ENCODE data around the gene WNK4. TPM values are rescaled to one million over a fixed set of nuclear protein-coding genes. Genes with fewer than 3 reads are reported as not detected.
A peak's percentile ranks its signal among the peaks of the same experiment; 100 is the strongest.

WNK4 gene
- total RNA-seq, 2 experiments from 2014 or later = 0.18 to 0.20 TPM

DNA sequence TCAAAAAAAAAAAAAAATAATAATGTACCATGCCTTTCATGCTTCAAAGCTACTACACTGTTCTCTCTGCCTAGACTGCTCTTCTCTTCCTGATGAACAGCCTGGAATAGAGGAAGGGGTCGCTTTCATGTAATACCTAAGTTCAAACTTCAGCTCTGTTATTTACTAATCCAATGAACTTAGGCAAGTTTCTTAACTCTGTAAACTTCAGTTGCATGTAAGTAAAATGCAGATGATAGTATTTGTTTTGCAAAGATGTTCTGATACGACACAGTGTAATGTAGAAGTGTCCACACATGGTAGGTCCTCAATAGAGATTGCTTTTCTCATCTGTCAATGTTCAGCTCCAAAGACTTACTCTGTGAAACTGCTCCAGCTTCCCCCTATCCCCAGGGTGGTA lies 11.5 kb downstream of the WNK4 start:
- Mint-ChIP-seq H3K4me3 (no peak overlapping the region), H3K36me3 (ENCODE audit: low read depth) (peaks cover 6% of the 10 kb centered on the region), H3K4me1 (peaks cover 8% of the 10 kb centered on the region), H3K9me3 (no peaks in the 10 kb centered on the region), H3K27ac (no peak overlapping the region), H3K27me3 (peaks cover 27% of the 10 kb centered on the region)
- POLR2A ChIA-PET = interaction anchor here (1.0 kb wide), 2 partner anchors 32 to 69 kb away, joined by 3 read pairs; partner anchors contain the start of gene BECN1
- CTCF ChIA-PET = interaction anchor here (0.7 to 1.2 kb wide), 2 partner anchors 25 to 32 kb away, joined by 3 read pairs; partner anchors contain the start of gene BECN1
- DNase-seq = no peak

GRCh38 chr17:42792545-42792944 lies 12.1 kb downstream of the WNK4 start:
- no peaks in the 10 kb centered on the region for H3K9me3 Mint-ChIP-seq
- H3K27ac Mint-ChIP-seq = no peak overlapping the region
- H3K27me3 Mint-ChIP-seq = peaks cover 21% of the 10 kb centered on the region
- DNase-seq = no peak
- CTCF ChIA-PET = interaction anchor here (0.7 to 1.2 kb wide), 2 partner anchors 32 to 602 kb away, joined by 3 read pairs; partner anchors contain the start of gene BECN1
- peaks cover 13% of the 10 kb centered on the region for H3K4me1 Mint-ChIP-seq
- POLR2A ChIA-PET = interaction anchor here (1.0 kb wide), 1 partner anchor 70 kb away, joined by 3 read pairs; no protein-coding TSS in a partner anchor
- H3K4me3 Mint-ChIP-seq = no peak overlapping the region
- peaks cover 6% of the 10 kb centered on the region for H3K36me3 Mint-ChIP-seq (ENCODE audit: low read depth)

DNA sequence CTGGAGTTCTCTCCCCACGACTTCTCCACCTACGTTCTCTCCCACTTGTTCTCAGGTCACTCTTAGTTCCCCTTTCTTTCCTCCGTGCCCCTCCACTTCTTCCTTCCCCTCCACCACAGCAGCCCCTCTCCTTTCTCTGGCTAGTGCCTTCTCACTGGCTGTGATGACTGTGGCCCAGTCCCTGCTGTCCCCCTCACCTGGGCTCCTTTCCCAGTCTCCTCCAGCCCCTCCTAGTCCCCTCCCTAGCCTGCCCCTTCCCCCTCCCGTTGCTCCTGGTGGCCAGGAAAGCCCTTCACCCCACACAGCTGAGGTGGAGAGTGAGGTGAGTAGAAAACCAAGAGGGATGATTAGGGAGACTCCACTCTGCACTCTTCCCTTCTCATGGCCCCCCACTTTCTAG lies 14.7 kb downstream of the WNK4 start:
- Mint-ChIP-seq H3K27me3 (peaks cover 10% of the 10 kb centered on the region), H3K27ac (no peak overlapping the region), H3K36me3 (ENCODE audit: low read depth) (peaks cover 9% of the 10 kb centered on the region), H3K4me1 (peaks cover 24% of the 10 kb centered on the region), H3K4me3 (no peak overlapping the region), H3K9me3 (no peaks in the 10 kb centered on the region)
- CTCF ChIA-PET = no interaction called here
- POLR2A ChIA-PET = no interaction called here
- no peak for DNase-seq

- Mint-ChIP-seq H3K36me3 (ENCODE audit: low read depth) (peaks cover 9% of the 10 kb centered on the region), H3K27ac (no peak overlapping the region), H3K4me1 (peaks cover 24% of the 10 kb centered on the region), H3K9me3 (no peaks in the 10 kb centered on the region), H3K4me3 (no peak overlapping the region), H3K27me3 (peaks cover 8% of the 10 kb centered on the region)
- POLR2A ChIA-PET = no interaction called here
- DNase-seq = no peak
- CTCF ChIA-PET = no interaction called here
Observed at GRCh38 chr17:42795465-42795864, 15.1 kb downstream of the WNK4 start.

DNA sequence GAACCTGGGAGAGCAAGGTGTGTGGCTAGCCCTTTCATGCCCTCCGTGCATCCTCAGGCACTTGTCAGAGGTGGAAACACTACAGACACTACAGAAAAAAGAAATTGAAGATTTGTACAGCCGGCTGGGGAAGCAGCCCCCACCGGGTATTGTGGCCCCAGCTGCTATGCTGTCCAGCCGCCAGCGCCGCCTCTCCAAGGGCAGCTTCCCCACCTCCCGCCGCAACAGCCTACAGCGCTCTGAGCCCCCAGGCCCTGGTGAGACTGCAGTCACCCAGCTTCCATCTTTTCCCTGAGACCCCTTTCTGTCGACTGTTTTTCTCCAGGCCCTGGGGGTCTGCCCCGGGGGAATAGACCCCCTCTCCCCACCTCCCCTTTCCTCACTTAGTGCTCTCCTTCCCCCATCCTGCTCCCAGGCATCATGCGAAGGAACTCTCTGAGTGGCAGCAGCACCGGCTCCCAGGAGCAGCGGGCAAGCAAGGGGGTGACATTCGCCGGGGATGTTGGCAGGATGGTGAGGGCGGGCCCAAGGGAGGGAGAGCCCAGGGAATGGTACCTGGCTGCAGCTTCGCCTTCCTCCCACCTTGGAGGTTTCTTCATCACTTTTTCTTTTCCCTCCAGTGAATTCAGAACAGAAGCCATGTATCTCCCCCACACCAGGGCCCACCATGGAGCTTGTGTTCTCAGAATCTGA lies 15.8 kb downstream of the WNK4 start:
- Mint-ChIP-seq H3K27ac (no peak overlapping the region), H3K4me1 (peaks cover 24% of the 10 kb centered on the region), H3K27me3 (peaks cover 5% of the 10 kb centered on the region), H3K36me3 (ENCODE audit: low read depth) (peaks cover 9% of the 10 kb centered on the region), H3K9me3 (no peaks in the 10 kb centered on the region), H3K4me3 (no peak overlapping the region)
- ChIA-PET CTCF (no interaction called here), POLR2A (no interaction called here)
- no peak for DNase-seq

DNA sequence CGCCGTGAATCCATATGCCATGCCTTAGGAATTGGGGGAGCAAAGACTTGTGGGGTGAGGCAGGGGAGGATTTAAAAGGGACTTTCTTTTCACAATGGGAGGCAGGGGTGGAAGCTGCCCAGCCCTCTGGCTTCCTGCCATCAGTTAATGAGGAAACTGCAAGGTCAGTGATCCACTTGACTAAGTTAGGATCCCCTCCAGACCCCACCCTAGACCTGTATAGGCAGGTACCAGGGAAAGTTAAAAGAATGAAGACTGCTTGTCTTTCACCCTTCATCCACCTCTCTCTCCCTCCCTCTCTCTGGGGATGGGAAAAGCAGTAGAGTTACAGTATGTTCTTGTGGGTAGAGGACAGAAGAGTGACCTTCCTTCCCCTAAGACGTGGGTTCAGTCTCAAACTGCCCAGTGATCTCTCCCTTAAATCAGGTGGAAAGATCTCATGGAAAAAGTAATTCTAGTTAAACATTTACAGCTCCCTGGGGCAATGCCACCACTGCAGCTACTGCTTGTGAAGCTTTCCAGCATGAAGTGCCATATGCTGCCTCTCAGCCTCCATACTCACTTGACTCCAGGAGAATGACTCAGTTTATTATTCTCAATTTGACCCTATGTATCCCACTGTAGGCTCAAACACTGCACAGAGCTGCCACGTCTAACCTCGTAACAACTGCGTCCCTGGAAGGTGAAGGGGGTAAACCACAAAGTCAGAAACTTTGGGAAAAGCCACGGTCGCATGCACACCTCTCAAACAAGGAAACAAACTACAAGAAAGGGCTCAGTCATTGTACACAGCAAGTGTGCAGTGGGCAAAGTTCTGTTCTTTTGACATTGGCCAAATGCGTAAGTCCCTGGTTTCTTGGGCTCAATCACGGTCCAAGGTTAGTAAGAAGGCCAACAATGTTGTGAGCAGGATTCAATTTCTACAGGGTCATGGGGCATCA lies 16.9 kb downstream of the WNK4 start:
- H3K27me3 Mint-ChIP-seq = peaks cover 10% of the 10 kb centered on the region
- DNase-seq = no peak
- POLR2A ChIA-PET = interaction anchor here (1.1 to 2.5 kb wide), 4 partner anchors 11 to 327 kb away, joined by 3 to 9 read pairs (median 4); partner anchors contain the start of genes BECN1 and BRCA1
- no peak overlapping the region for H3K27ac Mint-ChIP-seq
- peaks cover 9% of the 10 kb centered on the region for H3K36me3 Mint-ChIP-seq (ENCODE audit: low read depth)
- peaks cover 24% of the 10 kb centered on the region for H3K4me1 Mint-ChIP-seq
- no peaks in the 10 kb centered on the region for H3K9me3 Mint-ChIP-seq
- CTCF ChIA-PET = interaction anchor here (1.3 kb wide), 1 partner anchor 25 kb away, joined by 5 read pairs; no protein-coding TSS in a partner anchor
- peak overlapping the region; percentile 91 for H3K4me3 Mint-ChIP-seq

- H3K9me3 Mint-ChIP-seq = no peaks in the 10 kb centered on the region
- DNase-seq = no peak
- CTCF ChIA-PET = interaction anchor here (0.7 to 1.3 kb wide), 4 partner anchors 24 to 200 kb away, joined by 3 to 5 read pairs (median 4); partner anchors contain the start of genes BECN1, RPL27 and VPS25
- peaks cover 10% of the 10 kb centered on the region for H3K27me3 Mint-ChIP-seq
- POLR2A ChIA-PET = interaction anchor here (0.7 to 2.5 kb wide), 5 partner anchors 11 to 326 kb away, joined by 3 to 9 read pairs (median 3); partner anchors contain the start of genes BECN1, BRCA1 and VPS25
- H3K4me3 Mint-ChIP-seq = peak overlapping the region; percentile 91
- peaks cover 24% of the 10 kb centered on the region for H3K4me1 Mint-ChIP-seq
- no peak overlapping the region for H3K27ac Mint-ChIP-seq
- H3K36me3 Mint-ChIP-seq (ENCODE audit: low read depth) = peaks cover 9% of the 10 kb centered on the region
Observed at GRCh38 chr17:42798011-42798382, 17.6 kb downstream of the WNK4 start.

DNA sequence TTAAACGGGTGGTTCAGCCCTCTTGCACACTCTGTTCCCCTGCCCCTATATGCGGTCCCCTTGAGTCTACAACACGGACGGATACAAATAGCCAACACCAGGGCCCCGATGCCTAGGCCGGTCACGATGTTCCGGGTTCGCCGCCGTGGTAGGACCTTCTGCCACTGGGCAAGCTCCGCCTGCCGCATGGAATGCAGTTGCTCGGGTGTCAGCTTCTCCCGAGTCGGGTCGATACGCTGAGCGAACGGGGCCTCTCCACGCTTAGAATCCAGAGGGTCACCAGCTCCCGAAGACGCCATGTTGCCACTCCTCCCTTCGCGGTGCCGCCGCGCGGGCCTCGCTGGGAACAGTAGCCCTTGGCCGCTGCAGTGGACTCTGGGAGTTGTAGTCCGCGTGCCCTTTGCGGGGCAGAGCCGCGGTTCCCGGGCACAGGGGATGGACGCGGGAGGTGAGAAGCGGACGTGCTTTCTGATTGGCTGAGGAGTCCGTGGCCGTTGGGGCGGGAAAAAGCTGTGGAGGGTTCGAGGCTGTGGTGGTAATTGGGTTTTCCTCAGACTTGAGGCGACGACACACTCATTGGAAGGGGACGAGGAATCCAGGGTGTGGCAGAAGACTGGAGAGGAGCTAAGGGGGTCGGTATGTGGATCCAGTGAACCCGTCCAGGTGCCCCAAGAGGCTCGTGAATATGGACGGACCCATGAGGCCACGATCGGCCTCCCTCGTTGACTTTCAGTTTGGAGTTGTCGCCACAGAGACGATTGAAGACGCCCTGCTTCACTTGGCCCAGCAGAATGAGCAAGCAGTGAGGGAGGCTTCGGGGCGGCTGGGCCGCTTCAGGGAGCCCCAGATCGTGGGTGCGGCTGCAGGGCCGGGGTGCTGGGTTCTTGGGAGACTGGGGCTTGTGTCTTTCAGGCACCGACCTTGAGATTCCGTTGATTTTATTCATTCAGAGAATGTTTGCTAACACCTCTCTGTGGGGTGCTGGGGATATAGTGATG lies 18.3 kb downstream of the WNK4 start, which contains the start of the genes CNTD1 and COA3:
TSS of gene CNTD1 (plus strand) at position 479 of the 998 bp plus-strand sequence. CDS start at position 686, 207 bp downstream.
TSS of gene COA3 (minus strand) at position 322 of the 998 bp plus-strand sequence. CDS start at position 299, 23 bp downstream.
- CTCF ChIA-PET = interaction anchor here (0.6 to 1.3 kb wide), 5 partner anchors 23 to 416 kb away, joined by 3 to 5 read pairs (median 3); partner anchors contain the start of genes BECN1, RPL27 and VPS25
- H3K9me3 Mint-ChIP-seq = no peaks in the 10 kb centered on the region
- H3K27ac Mint-ChIP-seq = peak within 1 kb of the TSS; percentile 38
- POLR2A ChIA-PET = interaction anchor here (0.7 to 2.5 kb wide), 5 partner anchors 12 to 35 kb away, joined by 3 to 9 read pairs (median 3); partner anchors contain the start of genes BECN1 and VPS25
- peaks cover 10% of the 10 kb centered on the region for H3K27me3 Mint-ChIP-seq
- peak; percentile 86 for DNase-seq
- H3K4me3 Mint-ChIP-seq = peak within 1 kb of the TSS; percentile 91
- peaks cover 24% of the 10 kb centered on the region for H3K4me1 Mint-ChIP-seq
- peaks cover 9% of the 10 kb centered on the region for H3K36me3 Mint-ChIP-seq (ENCODE audit: low read depth)

DNA sequence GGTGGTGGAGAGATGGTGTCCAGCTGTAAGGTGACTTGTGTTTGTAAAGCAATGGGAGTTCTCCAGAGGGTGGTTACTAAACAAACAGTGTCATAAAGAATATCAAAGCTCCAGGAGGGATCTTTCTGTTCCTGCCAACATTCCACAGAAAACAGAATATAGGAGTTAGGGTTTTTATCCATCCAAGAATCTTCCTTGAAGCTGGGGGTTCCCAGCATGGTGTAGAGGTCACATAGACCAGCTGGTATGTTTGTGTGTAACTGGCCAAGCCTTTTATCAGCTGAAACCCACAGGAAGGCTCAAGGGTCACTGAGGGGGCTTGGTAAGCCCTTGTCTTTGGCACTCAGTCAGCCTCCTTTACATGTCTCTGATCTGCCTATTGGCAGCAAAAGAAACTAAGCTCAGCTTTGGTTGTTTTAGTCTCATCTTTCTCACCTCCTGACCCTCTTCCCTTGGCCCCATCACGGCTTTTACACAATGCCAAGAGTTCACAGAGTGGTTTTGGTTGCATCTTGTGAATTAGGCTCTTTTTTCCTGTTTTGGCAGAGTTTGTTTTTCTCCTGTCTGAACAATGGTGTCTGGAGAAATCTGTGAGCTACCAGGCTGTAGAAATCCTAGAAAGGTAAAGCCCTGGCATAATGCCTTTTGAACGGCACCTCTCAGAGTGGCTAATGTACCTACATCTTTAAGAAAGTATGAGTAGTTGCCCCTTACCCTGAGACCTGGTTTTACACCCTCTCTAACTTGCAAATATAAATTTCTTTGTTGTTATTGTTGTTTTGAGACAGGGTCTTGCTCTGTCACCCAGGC lies 22.9 kb downstream of the WNK4 start:
- Mint-ChIP-seq H3K4me3 (no peak overlapping the region), H3K4me1 (peaks cover 6% of the 10 kb centered on the region), H3K27me3 (peaks cover 10% of the 10 kb centered on the region), H3K27ac (no peak overlapping the region), H3K36me3 (ENCODE audit: low read depth) (peaks cover 2% of the 10 kb centered on the region), H3K9me3 (no peaks in the 10 kb centered on the region)
- ChIA-PET POLR2A (interaction anchor here (1.8 kb wide), 1 partner anchor 30 kb away, joined by 7 read pairs; the partner anchor contains the start of gene VPS25), CTCF (interaction anchor here (1.1 kb wide), 1 partner anchor 21 kb away, joined by 4 read pairs; the partner anchor contains the start of gene BECN1)
- DNase-seq = no peak

- no peaks in the 10 kb centered on the region for H3K9me3 Mint-ChIP-seq
- H3K4me1 Mint-ChIP-seq = no peaks in the 10 kb centered on the region
- no peak overlapping the region for H3K27ac Mint-ChIP-seq
- ChIA-PET CTCF (no interaction called here), POLR2A (interaction anchor here (1.0 kb wide), 1 partner anchor 19 kb away, joined by 3 read pairs; the partner anchor contains the start of gene BECN1)
- no peak for DNase-seq
- no peak overlapping the region for H3K4me3 Mint-ChIP-seq
- H3K36me3 Mint-ChIP-seq (ENCODE audit: low read depth) = peaks cover 10% of the 10 kb centered on the region
- peaks cover 10% of the 10 kb centered on the region for H3K27me3 Mint-ChIP-seq
Observed at GRCh38 chr17:42804918-42805367, 24.5 kb downstream of the WNK4 start.

GRCh38 chr17:42806249-42806648 lies 25.8 kb downstream of the WNK4 start:
- Mint-ChIP-seq H3K4me3 (no peak overlapping the region), H3K27ac (no peak overlapping the region), H3K27me3 (peaks cover 5% of the 10 kb centered on the region), H3K4me1 (no peaks in the 10 kb centered on the region), H3K9me3 (no peaks in the 10 kb centered on the region), H3K36me3 (ENCODE audit: low read depth) (peaks cover 20% of the 10 kb centered on the region)
- DNase-seq = no peak
- ChIA-PET POLR2A (interaction anchor here (0.7 to 0.8 kb wide), 2 partner anchors 8 to 365 kb away, joined by 3 read pairs; partner anchors contain the start of gene NBR1), CTCF (interaction anchor here (1.3 kb wide), 1 partner anchor 10 kb away, joined by 3 read pairs; no protein-coding TSS in a partner anchor)
